GM18861 (cell line): ENCODE results near the gene RNF175.

Source experiments
- ATAC-seq: cut with Tn5 transposase; IDR thresholded peaks from one replicate; pipeline ENCODE4 v1.9.1; 2021; ENCODE audit not compliant: unreplicated experiment

The RNF175 gene

DNA sequence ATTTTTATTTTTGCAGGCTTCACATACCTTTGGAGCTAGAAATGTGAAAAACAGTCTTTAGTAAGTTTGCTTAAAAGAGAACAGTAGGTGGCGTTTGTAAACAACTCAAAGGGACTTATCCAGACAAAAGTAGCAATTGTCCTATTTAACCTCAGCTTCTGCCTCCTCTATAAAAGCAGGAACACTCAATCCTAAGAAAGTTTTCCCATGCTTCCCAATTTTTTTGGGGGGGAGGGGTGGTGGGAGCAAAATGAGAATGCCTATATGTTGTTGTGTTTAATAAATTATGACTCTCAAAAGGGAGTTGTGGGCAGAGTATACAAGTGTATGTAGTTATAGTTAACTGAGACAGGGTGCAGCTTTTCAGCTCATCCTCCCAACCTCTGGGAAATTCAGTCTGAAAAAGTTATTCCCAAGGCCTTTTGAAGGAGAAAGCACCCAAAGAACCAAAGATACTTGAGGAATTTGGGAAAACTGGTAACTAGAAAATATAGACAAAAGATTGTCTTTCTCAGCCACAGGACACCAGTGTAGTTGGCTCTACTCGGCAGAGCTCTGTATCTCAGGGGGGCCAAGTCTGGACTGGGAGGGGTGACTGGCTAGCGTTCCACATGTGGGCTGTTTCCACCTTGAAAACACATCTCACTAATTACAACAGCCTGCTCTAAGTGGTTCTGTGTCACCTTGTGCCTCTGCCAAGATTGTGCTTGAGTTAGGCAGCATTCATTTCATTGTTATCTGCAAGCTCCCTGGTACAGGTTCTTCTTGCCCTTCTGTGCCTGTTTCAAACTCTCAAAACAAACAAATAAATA lies 26.3 kb upstream of the RNF175 start:
- ATAC-seq, result no peak

DNA sequence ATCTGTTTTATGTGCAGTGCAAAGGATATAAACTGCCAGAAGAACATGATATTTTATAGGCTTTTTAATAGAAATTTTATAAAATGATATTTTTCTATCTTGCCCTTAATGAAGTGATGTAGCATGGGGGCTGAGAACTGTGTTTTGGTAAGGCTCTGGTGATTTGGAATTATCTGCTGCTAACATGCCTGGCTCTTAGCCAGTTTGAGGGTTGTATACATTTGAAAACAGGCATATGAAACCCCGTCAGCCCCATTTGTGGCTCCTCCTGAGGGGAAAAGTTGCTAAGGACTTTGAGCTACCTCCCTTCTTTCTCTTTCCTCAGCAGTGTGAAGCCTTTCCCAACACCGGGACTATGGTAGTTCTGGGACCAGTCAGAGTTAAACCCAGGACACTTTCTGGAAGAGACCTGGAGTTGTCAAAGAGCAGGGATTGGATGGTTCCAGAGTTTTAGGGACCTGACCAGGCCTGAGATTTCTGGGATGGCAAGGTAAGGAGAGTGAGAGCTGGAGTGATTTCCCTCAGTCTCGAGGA lies 24.4 kb upstream of the RNF175 start:
- ATAC-seq, result no peak

DNA sequence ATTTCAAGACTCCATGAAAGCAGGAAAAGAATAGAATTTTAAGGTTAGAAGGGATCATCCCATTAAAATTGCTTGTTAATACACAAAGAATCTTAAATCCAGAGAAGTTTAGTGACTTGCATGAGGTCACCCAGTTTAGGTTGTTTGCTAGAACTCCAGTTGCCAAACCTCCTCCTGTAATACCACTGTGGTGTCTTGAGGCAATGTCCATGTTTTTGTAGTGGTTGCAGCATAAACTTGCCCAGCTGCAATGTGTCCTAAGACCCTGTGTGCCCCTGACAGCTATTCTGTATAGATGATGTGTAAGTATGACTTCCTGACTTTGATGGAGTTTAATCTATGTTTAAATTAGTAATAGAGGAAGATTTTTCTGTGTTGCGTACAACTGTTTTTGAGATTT lies 22.8 kb upstream of the RNF175 start:
- no peak for ATAC-seq

DNA sequence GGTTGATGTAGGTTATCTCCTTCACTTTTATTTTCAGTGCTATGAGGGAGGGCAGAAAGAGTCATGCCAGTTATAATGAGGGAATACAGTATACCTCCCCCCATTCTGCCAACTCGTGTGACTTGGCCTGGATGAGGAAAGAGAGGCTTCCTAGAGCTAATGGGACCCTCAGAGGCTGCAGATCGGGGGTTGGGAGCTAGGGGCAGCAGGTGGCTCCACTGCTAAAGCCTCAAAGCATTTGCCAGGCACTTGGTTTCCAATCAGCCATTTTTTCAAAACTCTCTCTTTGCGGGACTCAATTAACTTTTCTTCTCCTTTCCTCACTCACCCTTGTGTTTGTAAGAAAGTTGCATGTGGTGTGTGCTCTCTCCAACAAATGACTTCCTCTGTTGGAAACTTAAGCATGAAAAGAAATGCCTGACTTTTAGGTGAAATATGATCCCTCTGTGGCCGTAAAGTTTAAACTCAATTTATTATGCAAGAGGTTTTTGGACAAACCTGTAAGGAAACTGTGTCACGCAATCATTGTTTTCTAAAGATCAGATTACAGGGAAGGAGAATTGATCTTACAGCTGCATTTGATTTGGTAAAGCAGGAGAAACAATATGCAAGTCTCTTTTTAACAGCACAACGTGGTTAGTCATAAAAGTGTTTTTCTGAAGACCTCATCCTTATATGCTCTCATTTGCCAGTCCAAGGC lies 22.0 kb upstream of the RNF175 start:
- no peak for ATAC-seq

DNA sequence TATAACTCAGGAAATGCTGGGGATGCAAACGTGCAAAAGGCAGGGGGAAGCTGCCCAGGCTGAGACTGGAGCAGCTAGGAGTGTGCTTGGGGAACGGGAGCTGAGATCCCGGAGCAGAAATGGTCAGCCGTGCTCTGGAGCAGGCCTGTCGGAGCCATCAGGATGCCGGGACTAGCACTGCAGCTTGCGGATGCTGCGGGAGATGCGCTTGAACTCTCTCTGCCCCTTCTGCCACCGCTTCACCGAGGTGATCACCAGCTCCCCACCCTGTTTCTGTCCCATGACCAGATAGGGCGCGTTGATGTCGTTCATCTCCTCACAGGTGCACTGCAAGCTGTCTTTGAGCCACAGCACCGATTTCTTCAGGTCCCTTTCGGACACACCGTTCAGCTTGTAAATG lies 21.5 kb upstream of the RNF175 start:
- ATAC-seq, result peak; percentile 6

DNA sequence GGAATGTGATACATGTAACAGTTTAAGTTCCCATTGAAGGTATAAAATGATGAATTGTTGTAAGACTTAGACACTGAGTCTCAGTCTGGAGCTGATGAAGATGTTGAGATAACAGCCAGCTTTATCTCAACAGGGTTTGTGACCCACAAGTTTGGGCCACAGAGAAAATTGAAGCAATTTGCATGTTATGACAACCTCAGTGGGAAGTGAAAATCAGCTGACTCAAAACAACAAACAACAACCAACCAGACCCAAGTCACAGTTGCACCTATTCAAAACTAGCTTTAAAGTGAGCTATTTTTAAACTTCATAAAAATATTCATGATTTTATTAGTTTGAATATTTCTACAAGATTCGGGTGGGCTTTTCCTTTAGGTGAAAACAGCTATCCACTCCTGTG lies 21.1 kb upstream of the RNF175 start:
- peak; percentile 67 for ATAC-seq

DNA sequence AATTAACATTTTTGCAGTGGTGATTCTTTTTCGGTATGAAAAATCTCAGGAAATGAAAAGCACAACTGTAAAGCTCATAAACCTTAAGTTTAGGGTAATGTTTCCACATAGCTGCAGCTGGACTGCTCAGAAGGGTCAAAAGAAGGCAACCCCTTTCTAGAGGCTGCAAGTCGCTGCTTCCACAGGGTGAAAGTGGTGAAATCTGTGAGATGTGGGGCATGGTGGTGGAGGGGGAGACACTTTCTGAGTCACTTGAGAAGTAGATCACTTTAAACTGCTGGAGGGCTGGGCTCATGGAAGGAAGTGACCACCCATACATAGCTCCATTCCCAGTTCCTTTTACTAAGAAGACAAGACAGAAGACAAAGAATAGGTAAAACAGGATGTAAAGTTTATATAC lies 20.4 kb upstream of the RNF175 start:
- ATAC-seq, result no peak

DNA sequence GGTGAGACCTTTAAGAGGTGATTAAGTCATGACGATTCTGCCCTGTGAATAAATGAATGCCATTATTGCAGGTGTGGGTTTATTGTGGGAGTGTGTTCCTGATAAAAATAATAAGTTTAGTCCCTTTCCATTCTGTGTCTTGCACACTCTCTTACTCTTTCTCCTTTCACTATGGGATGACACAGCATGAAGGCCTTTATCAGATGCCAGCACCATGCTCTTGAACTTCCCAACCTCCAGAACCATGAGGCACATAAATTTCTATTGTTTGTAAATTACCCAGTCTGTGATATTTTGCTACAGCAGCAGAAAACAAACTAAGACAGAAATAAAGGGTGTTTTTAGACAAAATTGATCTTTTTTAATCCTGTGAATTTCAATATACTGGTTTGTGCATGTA lies 18.6 kb upstream of the RNF175 start:
- no peak for ATAC-seq

DNA sequence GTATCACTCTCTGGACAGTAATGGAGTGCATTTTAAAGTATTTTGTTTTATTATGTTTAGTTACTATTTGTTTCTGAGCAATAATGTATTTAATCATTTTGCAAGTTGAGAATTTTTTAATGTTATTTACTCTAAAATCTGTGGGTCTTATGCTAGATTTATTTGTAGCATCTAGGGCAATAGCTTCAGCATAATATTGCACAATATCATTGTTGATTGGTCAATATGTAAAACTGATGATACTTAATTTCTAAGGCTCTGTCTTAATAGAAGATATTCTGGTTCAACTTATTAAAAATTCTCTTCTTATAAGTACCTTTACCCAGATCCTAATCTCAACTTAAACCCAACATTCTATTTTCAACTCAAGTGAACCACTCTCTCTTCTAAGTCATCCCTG lies 17.6 kb upstream of the RNF175 start:
- no peak for ATAC-seq

DNA sequence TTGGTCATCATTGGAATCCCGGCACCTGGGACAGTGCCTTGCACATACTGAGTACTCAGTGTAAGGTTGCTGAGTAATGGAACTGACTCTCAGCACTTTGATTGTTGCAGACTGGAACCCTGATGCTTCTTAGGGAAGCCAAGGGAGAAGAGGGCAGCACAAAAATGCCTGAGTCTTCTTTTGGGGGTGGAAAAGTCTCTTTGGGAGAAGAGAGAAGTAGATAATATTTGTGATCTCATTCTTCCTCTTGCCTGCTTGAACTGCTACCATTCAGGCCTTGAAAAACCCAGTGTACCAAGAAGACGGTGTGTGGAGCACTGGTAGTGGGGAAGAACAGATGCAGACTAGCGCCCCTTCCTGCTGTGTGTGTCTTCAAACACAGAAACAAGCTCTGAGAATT lies 16.8 kb upstream of the RNF175 start:
- no peak for ATAC-seq

DNA sequence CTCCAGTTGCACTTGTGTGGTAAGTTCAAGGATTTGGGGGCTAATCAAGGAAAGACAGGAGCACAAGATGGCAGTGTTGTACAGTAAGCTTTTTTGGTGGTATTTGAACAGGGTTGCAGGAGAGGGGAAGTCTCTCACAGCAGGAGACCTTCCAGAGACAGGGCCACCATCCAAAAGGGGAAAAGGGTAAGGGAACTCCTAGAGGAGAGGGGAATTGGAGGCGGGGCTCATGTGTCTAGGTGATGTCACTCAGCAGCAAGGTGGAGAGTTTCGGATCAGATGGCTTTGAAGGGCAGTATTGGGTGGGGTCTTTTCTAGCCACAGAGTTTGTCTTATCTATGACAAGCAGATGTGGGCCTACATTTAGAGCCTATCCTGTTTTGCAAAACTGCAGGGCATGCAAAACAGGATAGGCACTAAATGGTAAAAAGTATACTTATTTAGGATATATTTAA lies 13.4 kb upstream of the RNF175 start:
- no peak for ATAC-seq

DNA sequence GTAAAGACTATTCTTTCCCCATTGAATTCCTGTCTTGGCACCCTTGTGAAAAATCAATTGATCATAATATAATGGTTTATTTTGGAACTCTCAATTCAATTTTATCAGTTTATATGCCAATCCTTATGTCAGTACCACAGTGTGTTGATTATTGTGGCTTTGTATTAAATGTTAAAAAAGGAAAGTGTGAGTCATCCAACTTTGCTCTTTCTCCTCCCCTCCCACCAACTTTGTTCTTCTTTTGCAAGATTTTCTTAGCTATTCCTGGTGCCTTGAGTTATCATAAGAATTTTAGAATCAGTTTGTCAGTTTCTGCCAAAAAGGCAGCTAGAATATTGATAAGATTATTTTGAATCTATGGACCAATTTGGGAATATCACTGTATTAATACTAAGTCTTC lies 11.2 kb upstream of the RNF175 start:
- no peak for ATAC-seq

DNA sequence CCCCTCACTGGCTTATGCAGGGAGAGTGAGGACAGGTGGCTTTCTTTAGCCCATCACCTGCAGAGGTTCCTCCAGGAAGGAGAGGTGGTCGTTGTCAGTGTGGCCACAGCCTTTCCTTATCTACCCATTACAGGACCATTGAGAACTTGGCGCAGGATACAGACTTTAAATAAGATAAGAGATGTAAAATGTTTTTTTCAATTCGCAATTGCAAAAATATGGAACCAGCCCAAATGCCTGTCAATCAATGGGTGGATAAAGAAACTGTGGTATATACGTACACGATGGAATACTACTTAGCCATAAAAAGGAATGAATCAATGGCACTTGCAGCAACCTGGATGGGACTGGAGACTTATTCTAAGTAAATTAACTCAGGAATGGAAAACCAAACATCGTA lies 6.9 kb upstream of the RNF175 start:
- no peak for ATAC-seq

DNA sequence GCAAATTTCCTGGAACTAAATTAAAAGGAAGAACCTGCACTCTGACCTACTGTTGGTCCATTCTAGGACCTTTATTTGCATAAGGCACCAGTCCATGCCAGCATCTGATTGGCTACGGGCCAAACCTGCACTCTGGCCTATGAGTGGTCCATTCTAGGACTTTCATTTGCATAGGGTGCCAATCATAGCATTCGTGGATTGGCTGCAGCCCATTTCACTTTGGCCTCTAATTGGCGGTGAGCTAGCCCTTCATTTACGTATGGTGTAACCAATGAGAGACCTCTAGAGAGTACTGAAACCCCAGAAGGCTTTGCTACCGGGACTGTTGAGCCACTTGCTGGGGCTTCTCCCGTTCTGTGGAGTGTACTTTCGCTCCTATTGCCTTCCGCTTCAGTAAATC lies 6.1 kb upstream of the RNF175 start:
- no peak for ATAC-seq

DNA sequence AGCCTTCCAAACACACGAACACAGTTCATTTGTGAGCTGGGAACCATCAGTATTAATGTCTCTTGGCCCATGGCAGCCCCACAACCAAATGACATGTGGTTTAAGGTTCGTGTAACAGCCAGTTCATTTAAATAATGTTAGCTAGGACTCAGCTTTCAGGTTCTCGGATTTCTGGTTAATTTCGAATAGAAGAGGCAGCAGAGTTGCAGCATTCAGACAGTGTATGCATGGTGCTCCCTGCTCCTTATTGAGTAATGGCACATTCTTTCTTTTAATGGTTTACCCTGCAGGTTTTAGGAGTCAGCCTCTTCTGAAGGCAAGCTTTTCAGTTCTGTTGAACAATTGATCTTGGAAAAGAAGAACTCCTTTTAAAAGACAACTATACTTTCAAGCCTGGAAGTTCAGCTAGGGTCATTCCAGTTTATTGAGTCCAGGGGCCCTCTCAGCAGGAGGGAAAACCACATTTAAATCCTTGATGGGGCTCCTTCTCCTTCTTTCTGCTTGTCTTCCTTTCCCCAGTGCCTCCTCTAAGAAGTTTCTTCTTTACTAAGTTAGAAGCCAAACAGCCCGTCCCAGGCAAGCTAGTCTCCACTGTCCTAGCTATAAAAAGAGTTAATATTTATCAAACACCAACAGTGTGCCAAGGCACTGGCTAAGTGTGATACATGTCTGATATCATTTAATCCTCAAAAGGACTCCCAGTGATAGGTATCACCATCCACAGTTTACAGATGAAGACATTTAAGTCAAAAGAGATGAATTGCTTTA lies 5.0 kb upstream of the RNF175 start:
- ATAC-seq, result no peak

DNA sequence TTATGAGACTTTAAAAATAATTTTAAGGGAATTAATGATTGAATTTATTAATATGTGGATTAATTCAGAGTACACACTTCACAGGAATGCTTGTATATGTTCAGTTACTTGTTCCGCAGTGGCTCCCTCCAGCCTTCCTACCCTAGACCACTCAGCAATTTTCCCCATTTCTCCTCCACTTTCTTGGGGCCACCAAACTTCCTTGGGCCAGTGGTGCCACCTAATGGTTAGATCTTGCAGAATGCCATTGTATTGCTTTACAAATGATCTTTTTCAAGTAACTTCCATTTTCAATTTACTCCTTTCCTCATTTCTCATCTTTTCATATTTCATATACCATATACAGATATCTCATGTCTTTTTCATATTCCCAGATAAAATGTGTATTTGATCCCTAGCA lies 3.6 kb upstream of the RNF175 start:
- no peak for ATAC-seq

DNA sequence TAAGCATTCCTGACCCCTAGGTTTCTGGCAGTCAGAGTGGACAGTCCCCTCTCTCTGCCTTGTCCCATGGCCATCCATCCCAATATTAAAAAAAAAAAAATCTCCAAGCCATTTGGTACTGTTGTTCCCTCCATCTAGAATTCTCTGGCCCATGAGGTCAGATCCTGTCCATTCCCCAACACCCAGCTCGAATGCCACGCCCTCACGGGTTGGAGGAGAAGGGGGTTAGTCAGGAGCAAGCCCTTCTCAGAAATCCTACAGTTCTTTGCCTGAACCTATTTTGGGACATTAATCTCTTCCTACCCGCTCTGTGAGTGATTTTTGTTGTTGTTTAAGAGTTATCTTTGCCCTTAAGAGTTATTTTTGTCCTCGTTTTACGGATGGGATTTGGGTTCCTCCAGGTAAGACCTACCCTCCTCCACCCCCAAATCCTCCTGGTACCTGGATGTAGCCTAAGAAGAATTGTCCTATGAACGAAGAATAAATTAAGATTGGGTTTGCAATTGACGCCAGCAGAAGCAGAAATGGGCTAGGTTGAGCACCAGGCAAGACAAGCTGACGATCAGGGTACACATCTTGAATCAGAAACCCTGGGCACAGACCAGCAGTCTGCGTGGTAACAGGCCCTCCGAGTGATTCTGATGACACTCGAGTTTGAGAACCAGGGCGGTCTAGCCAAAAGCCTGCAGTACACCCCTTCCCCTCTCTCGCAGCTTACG lies 977 bp downstream of the RNF175 start:
- no peak for ATAC-seq

DNA sequence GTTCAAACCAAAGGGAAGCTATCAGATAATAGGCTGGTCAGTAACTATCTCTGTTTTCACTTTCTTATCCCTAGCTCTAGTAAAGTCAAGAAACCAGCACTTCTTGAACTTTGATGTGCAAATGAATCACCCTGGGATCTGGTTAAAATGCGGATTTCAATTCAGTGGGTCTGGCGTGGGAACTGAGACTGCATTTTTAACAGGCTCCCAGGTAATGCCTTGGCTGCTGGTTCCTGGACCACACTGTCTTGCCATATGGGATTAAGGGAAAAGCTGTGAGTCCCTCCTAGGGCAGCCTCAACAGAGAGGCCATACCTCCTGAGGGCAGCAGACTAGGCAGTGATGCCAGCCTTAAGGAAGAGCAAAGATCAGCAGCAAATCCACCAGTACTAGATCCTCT lies 1.7 kb downstream of the RNF175 start:
- ATAC-seq, result no peak

DNA sequence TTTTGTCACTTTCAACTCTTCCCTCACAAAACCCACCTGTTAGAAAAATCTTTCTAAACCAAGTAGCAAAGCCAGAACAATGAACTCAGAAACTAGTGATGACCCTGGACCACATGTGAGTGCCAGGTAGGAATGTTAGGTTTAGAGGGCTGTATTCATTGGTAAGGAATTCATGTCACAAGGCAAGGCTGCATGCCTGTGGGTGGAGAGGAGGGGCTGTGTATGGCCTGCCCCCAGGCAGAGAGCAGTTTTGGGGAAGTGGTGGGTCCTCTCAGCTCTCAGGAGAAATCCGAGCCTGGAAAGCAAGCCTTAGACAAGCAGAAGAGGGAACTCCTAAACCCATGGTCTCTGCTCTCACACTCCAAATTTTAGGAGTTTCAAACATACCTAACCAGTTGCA lies 2.4 kb downstream of the RNF175 start:
- no peak for ATAC-seq

DNA sequence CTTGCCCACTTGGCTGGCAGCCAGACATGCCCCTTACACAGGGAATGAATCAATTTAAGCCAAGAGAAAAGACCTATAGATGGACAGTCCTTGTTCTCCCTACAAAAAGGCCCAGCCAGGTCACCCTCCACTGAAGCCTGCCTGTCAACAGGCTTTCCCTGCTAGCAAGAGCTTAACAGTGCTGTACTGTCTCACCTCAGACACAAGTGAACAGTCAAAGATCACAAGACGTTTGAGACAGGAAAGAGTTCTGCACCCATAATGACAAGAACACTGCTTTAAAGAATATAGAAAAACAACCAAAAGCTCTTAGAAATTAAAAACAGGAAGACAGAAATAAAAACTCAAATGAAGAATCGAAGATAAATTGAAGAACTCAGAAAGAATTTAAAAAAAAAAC lies 4.6 kb downstream of the RNF175 start:
- no peak for ATAC-seq

DNA sequence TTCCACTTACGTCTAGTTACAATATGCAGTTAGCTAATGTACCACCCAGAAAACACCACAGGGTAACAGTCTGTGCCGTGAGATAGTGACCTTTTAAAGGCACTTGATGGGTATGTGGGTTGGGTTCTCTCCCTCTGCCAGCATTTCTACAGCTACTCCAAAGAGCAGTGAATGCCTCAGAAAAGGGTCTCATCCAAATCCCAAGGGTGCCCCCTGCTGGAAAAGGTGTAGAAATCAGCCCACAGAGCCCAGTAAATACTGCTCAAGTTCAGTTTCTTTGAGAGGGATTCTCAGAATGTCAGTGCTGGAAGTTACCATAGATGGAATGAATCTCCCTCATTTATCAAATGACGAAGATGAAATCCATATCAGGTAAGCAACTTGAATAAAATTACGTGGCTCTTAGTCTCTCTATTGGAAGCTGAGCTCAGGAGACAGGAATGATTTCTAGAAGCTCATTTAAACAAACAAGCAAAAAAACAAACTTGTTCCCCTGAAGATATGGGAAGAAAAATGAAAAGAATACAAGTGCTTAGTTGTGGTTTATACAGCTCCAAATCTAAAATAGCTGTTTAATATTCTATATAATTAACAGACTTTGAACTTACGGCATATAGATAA lies 9.5 kb downstream of the RNF175 start:
- peak; percentile 81 for ATAC-seq
